GF-D8 (cell line): ENCODE measurements around the gene CD8B.
"Not testable (repeated sequence)": the region's sequence is repeated elsewhere in the genome, so short reads cannot be mapped to it uniquely, and the experiment has no call there.

ENCODE experiments used
- DNase-seq: peaks from one replicate; lab custom pipeline; 2025; lab: John Stamatoyannopoulos, UW

The CD8B gene

DNA sequence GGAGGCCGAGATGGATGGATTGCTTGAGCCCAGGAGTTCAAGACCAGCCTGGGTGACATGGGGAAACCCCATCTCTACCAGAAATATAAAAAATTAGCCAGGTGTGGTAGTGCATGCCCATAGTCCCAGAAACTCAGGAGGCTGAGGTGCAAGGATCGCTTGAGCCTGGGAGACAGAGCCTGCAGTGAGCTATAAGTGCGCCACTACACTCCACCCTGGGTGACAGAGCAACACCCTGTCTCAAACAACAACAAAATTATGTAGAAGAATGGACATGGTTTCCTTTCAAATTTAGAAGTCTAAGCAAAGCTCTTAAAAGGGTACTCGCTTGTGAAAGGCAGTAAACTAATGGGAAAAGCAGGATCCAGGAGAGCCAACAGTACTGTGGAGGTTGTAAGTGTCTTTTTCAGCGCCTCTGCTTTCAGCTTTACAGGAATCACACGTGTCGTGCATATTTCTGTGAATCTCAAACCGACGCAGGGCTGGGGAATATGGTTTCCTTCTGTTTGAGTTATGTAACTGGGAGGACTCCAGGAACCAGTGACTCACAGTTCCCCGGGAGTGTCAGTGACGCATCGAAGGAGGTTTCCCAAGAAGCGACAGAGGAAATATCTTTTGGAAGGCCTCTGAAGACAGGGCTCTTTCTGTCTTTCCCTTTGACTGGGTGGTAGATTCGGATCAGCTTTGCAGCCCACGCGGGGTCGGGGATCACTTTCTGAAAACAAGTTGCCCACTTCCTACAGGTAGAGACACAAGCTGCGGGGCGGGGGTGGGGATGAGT lies 24.6 kb downstream of the CD8B start:
- peak; percentile 74 for DNase-seq

DNA sequence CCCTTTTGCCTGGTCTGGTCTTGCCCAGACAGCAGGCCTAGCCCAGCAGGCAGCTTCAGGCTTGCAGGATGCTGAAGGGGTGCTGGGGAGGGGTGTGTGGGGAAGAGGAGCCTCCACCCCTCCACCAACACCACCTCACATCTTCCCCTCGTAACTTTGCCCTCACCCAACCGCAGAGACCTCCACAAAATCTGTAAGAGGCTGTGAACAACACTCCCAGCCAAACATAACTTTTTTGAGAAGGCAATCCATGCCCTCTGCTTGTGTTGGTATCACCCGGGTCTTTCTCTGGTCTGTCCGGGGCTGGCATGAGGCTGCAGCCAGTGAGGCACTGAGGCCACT lies 26.2 kb downstream of the CD8B start:
- not testable (repeated sequence) for DNase-seq

GRCh38 chr2:86833315-86833714 lies 28.4 kb downstream of the CD8B start:
- no peak for DNase-seq

GRCh38 chr2:86832334-86833096 lies 29.2 kb downstream of the CD8B start:
- no peak for DNase-seq

DNA sequence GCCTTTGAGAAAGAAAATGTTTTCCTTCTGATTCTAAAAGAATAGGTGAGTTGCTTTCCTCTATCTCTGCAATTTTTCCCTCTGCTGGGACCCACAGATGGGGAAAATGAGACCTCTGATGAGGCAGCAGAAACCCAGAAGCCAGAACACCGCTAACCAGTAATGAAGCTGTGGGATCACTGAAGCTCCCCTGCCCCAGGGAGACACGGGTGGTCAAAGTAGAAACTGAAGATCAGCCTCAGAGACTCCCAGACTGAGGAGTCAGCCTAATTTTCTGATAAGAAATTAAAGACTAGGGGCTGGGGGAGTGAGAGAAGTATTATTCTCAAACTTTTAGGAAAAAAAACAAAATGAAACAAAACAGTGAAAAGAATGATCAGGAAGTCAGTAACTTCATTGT lies 30.1 kb downstream of the CD8B start:
- DNase-seq = no peak

DNA sequence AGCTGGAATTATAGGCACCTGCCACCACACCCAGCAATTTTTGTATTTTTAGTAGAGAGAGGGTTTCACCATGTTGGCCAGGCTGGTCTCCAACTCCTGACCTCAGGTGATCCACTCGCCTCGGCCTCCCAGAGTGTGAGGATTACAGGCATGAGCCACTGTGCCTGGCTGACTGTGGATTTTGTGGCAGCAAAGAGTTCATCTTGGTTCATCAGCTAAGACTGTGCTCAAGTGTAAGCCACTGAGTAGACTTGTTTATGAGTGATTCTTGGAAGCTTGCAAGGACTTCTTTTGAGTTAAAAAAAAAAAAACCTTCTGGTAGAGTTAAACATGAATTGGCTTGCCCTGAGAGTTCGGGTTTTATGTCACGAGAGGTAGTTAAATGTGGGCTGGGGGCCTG lies 34.7 kb downstream of the CD8B start:
- no peak for DNase-seq

DNA sequence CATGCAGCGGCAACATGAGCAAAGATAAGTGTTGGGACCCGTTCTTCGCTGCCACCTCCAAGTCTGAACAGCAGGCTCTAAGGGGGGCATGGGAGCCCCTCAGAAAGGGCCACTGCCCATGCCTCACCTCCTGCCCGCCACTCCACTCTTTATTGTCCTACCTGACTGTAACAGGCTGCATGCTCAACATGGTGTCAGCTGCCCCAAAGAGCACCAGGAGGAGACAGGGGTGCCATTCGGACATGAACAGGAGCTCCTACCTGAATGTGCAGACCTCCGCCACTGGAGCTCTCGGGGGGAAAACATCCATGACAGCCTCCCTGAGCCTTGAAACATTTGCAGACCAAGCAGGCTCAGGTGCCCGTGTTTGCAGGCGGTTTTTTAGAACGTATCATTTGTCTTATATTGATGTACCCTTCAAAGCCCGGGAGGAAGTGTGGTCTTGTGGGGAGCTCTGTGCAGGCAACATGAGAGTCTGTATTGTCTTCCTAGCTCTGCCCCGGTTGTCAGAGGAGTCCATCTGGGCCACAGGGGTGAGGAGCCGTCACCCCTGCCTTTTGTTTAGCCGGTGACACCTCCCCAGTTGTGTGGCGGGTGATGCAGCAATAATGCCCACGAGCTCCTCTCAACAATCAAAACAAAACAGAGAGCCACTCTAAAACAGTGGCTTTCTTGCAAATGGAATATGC lies 35.8 kb downstream of the CD8B start:
- no peak for DNase-seq

GRCh38 chr2:86825036-86825692 lies 36.5 kb downstream of the CD8B start:
- no peak for DNase-seq

- DNase-seq = no peak
Measured at GRCh38 chr2:86822668-86823345, 38.9 kb downstream of the CD8B start.

GRCh38 chr2:86821842-86822241 lies 39.8 kb downstream of the CD8B start:
- no peak for DNase-seq

DNA sequence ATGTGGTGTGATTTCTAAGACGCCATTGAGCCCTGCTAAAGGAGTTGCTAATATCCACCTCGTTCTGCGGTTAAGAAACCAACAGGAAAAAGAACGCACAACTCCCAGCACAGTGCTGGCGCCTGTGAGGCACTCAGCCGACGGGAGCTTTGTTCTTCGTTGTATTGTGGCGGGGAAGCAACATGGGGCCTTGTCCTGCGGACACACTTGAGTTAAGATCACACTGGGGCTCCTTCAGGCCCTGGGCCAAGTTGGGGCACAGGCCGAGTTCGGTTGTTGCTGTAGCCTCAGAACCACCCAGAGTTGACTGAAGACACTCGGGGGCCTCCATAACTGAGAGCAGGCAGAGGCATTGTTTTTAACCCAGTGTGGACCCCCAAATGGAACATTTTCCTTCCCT lies 40.4 kb downstream of the CD8B start:
- no peak for DNase-seq

DNA sequence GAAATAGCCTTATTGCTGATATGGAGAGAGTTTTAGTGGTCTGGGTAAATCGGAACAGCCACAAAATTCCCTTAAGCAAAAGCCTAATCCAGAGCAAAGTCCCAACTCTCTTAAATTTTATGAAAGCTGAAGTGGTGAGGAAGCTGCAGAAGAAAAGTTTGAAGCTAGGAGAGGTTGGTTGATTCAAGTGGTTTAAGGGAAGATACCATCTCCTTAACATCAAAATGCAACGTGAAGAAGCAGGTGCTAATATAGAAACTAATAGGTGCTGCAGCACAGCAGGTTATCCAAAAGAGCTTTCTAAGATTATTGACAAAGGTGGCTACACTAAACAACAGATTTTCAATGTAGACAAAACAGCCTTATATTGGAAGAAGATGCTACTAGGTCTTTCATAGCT lies 42.7 kb downstream of the CD8B start:
- DNase-seq = no peak

- DNase-seq = no peak
Measured at GRCh38 chr2:86818114-86818801, 43.4 kb downstream of the CD8B start.

- no peak for DNase-seq
Measured at GRCh38 chr2:86815611-86816010, 46.1 kb downstream of the CD8B start.

DNA sequence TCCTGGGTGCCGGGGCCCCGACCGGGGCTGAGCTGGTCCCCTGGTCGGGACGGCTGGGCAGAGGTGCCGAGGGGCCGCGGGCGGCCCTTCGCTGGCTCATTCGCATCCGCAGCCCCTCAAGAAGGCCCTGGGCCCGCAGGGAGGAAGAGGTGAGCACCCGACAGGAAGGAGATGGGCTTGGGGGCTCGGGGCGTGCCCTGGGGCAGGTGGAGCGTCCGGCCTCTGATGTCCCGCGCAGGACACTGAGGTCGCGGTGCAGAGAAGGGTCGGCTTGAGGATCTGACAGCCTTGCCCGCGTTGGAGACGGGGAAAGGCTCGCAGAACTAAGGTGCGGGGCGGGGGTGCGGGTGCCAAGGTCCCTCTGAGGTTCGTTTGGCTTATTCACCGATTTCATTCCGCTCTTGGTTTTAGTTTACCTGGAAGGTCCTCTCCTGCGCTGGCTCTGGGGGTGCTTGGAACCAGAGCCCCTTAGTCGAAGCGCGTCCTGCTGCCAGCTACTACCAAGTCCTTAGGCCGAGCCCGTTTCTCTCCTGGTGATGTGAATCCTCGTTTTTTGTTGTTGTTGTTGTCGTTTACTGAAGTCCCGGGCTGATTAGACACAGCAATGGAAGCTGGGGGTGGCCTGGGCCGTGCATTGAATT lies 52.1 kb downstream of the CD8B start:
- no peak for DNase-seq

GRCh38 chr2:86808315-86809161 lies 53.1 kb downstream of the CD8B start:
- DNase-seq = peak; percentile 56

DNA sequence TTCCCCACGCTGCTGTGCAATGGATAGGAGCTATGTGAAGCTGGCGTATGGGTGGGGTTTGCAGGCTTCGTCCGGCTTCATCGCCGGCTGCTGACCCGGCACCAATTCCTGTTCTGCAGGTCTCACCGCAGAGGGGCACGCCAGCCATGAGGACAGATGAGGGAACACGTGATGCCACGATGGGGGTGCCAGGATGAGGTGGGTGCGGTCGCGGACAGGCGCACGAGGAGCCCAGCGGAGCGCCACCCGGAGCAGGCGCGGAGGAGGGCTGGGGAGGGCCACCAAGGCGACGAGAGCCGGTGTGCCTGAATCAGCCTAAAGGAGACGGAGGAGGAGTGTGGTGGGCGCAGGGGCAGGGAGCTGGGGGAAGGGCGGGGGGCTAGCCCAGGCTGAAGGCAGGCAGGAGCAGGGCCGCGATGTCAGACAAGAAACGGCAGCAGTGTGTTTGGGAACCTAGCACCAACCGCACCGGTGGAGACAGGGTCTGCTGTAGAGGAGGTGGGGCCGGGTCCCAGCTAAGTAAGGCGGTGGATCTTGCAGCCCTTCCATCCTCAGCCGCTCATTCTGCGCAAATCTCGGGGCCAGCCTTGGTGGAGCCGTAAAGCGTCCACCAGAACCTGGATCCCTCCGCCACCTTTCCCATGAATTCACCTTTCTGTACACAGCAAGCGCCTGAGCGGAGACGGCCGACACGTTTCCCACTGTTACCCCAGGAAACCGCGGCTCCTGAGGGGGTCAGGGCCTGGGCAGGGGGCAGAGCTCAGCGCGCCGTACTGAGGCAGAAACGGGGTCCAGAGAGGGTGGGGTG lies 54.0 kb downstream of the CD8B start:
- no peak for DNase-seq

- DNase-seq = no peak
Measured at GRCh38 chr2:86807133-86807467, 54.6 kb downstream of the CD8B start.
